GM21576 (cell line): Measurements from ENCODE around the gene SSTR5.

Source experiments
- ATAC-seq: cut with Tn5 transposase; IDR thresholded peaks from one replicate; pipeline ENCODE4 v1.9.1; 2021; ENCODE audit warnings: mild to moderate bottlenecking, moderate library complexity; ENCODE audit not compliant: unreplicated experiment

The SSTR5 gene

GRCh38 chr16:1038932-1039331, 33.6 kb upstream of the SSTR5 start:
- no peak for ATAC-seq

- no peak for ATAC-seq
These were observed 32.8 kb upstream of the SSTR5 start for GRCh38 chr16:1039762-1040161.

- no peak for ATAC-seq
These were observed 32.2 kb upstream of the SSTR5 start for GRCh38 chr16:1040346-1040745.

GRCh38 chr16:1042049-1042744, 30.4 kb upstream of the SSTR5 start:
- no peak for ATAC-seq

- no peak for ATAC-seq
These were observed 29.7 kb upstream of the SSTR5 start for GRCh38 chr16:1042866-1043265.

- ATAC-seq, result no peak
These were observed 28.6 kb upstream of the SSTR5 start for GRCh38 chr16:1043881-1044451.

- ATAC-seq, result no peak
These were observed 27.9 kb upstream of the SSTR5 start for GRCh38 chr16:1044460-1045309.

- no peak for ATAC-seq
These were observed 27.1 kb upstream of the SSTR5 start for GRCh38 chr16:1045310-1045992.

- no peak for ATAC-seq
These were observed 26.3 kb upstream of the SSTR5 start for GRCh38 chr16:1045993-1046911.

GRCh38 chr16:1047123-1047522, 25.4 kb upstream of the SSTR5 start:
- ATAC-seq, result no peak

- no peak for ATAC-seq
These were observed 24.7 kb upstream of the SSTR5 start for GRCh38 chr16:1047801-1048200.

- ATAC-seq, result no peak
These were observed 24.0 kb upstream of the SSTR5 start for GRCh38 chr16:1048442-1049112.

GRCh38 chr16:1049113-1049975, 23.2 kb upstream of the SSTR5 start:
- no peak for ATAC-seq

GRCh38 chr16:1049976-1050247, 22.6 kb upstream of the SSTR5 start:
- ATAC-seq, result no peak

GRCh38 chr16:1050516-1050915, 22.0 kb upstream of the SSTR5 start:
- ATAC-seq, result no peak

- no peak for ATAC-seq
These were observed 21.6 kb upstream of the SSTR5 start for GRCh38 chr16:1050921-1051320.

GRCh38 chr16:1051446-1051845, 21.1 kb upstream of the SSTR5 start:
- no peak for ATAC-seq

- ATAC-seq, result no peak
These were observed 19.8 kb upstream of the SSTR5 start for GRCh38 chr16:1052721-1053120.

- ATAC-seq, result no peak
These were observed 19.4 kb upstream of the SSTR5 start for GRCh38 chr16:1053121-1053521.
